Right cardiac atrium (tissue), 5 donors: Measurements from ENCODE around the gene MAP4. TPM values are rescaled to one million over a fixed set of nuclear protein-coding genes. Genes with fewer than 3 reads are reported as not detected.

Experiments
- ATAC-seq, 2 donors: fragments of 200-7000 bp; cut with Tn5 transposase; one replicate each; pipeline versions ENCODE4 v1.8.0 to v1.9.1; 2020; ENCODE audit warnings: moderate library complexity in 2 of 2, mild to moderate bottlenecking in 1 of 2
- DNase-seq, 3 donors: peaks; one replicate each; pipeline ENCODE4 v3.0.0-alpha.2; 2020
- H3K27ac ChIP-seq: one replicate; pipeline ENCODE4 v1.5.1; 2013; ENCODE audit warnings: mild to moderate bottlenecking, low read length, control low read depth, moderate library complexity
- H3K27me3 ChIP-seq: one replicate; pipeline ENCODE4 v1.6.1; 2013; ENCODE audit not compliant: control insufficient read depth, insufficient read depth
- H3K4me1 ChIP-seq: one replicate; pipeline ENCODE4 v1.6.1; 2013; ENCODE audit warnings: low read length; ENCODE audit not compliant: control insufficient read depth, insufficient read depth
- H3K4me3 ChIP-seq: one replicate; pipeline ENCODE4 v1.5.1; 2013; ENCODE audit warnings: low read length, control low read depth
- H3K9me3 ChIP-seq: one replicate; pipeline ENCODE4 v1.6.1; 2013; ENCODE audit warnings: low read length; ENCODE audit not compliant: control insufficient read depth
- WGBS: extraction: QIAGEN DNeasy Blood & Tissue Kit; methylation state at CpG from one replicate; pipeline ENCODE4 v1.1.7; 2013; 5-methylcytosine and 5-hydroxymethylcytosine counted together
- intact Hi-C, 4 donors: fragments of 100-400 bp; cut with DNase I; formaldehyde crosslinking; loops; one replicate each; pipeline versions ENCODE4 v1.11.0 to v1.14.0; 2022 to 2023
- polyA plus RNA-seq: library from polyadenylated mRNA; stranded (reverse); fragments of 200-250 nt; gene quantifications from one replicate; pipeline ENCODE4 v1.2.3, GENCODE V29; 2013
- total RNA-seq, 4 donors: library from RNA; stranded (reverse); fragmentation: NEBNext Ultra II Directional; extraction: Animal tissue kit (Norgen Biotek cat#: 25700); gene quantifications; one replicate each; pipeline ENCODE4 v1.2.1, GENCODE V29; 2021
- donor health status: healthy with polysubstance abuse.
- donor health status: DM: no; HTN: yes; CAD: no.
- donor health status: DM: no; HTN: no; CAD: no.
- donor health status: DM: no; HTN: yes; CAD: no; lungs with severe emphysema.
- donor health status: DM: yes; HTN: yes; CAD: no.

MAP4 gene
- total and polyA plus RNA-seq, 5 donors, result 267 to 557 (median 448) TPM

- Histone ChIP-seq H3K4me3 (no peak overlapping the region), H3K4me1 (no peaks in the 10 kb centered on the region), H3K27ac (no peak overlapping the region), H3K9me3 (no peaks in the 10 kb centered on the region), H3K27me3 (no peaks in the 10 kb centered on the region)
- 93% methylated on average over 3 of the region's 3 CpGs for WGBS
- intact Hi-C loops, result no loop called here
- DNase-seq, result no peak
- ATAC-seq, result no peak
Measured at GRCh38 chr3:47971081-47971480, 45.1 kb downstream of the MAP4 start.

GRCh38 chr3:47964740-47965139, 51.5 kb downstream of the MAP4 start:
- ATAC-seq (no peak), DNase-seq (no peak)
- Histone ChIP-seq H3K4me3 (no peak overlapping the region), H3K27me3 (no peaks in the 10 kb centered on the region), H3K4me1 (peaks cover 5% of the 10 kb centered on the region), H3K9me3 (no peaks in the 10 kb centered on the region), H3K27ac (no peak overlapping the region)
- WGBS, result 97% methylated on average over 4 of the region's 4 CpGs
- intact Hi-C loops, result no loop called here

- DNase-seq (no peak), ATAC-seq (peak; percentile 23 to 30)
- Histone ChIP-seq H3K4me1 (peaks cover 6% of the 10 kb centered on the region), H3K9me3 (no peaks in the 10 kb centered on the region), H3K4me3 (no peak overlapping the region), H3K27ac (no peak overlapping the region), H3K27me3 (no peaks in the 10 kb centered on the region)
- WGBS, result 69% methylated on average over 5 of the region's 5 CpGs
- intact Hi-C loops, result no loop called here
Measured at GRCh38 chr3:47961815-47962606, 54.2 kb downstream of the MAP4 start.

- intact Hi-C loops, result no loop called here
- H3K4me3 ChIP-seq, result no peak overlapping the region
- 94% methylated on average over 1 of the region's 1 CpG for WGBS
- ATAC-seq (peak in 1 of 2 donors; percentile 21), DNase-seq (no peak)
- no peaks in the 10 kb centered on the region for H3K9me3 ChIP-seq
- peaks cover 13% of the 10 kb centered on the region for H3K4me1 ChIP-seq
- no peaks in the 10 kb centered on the region for H3K27me3 ChIP-seq
- H3K27ac ChIP-seq, result no peak overlapping the region
Measured at GRCh38 chr3:47961036-47961435, 55.2 kb downstream of the MAP4 start.

- Histone ChIP-seq H3K27me3 (no peaks in the 10 kb centered on the region), H3K4me1 (peaks cover 13% of the 10 kb centered on the region), H3K9me3 (no peaks in the 10 kb centered on the region), H3K4me3 (no peak overlapping the region), H3K27ac (no peak overlapping the region)
- DNase-seq (no peak), ATAC-seq (no peak)
- WGBS, result 41% methylated on average over 1 of the region's 1 CpG
- intact Hi-C loops, result no loop called here
Measured at GRCh38 chr3:47956521-47956920, 59.7 kb downstream of the MAP4 start.

GRCh38 chr3:47954567-47954966, 61.6 kb downstream of the MAP4 start:
- no peak for DNase-seq

GRCh38 chr3:47950453-47951169, 65.6 kb downstream of the MAP4 start:
- ATAC-seq (no peak), DNase-seq (no peak)
- H3K4me3 ChIP-seq, result no peak overlapping the region
- intact Hi-C loops, result no loop called here
- 86% methylated on average over 5 of the region's 5 CpGs for WGBS
- peaks cover 3% of the 10 kb centered on the region for H3K4me1 ChIP-seq
- H3K27me3 ChIP-seq, result no peaks in the 10 kb centered on the region
- no peak overlapping the region for H3K27ac ChIP-seq
- H3K9me3 ChIP-seq, result no peaks in the 10 kb centered on the region

More at GRCh38 chr3:47954567-47954966, 61.6 kb downstream of the MAP4 start:
- WGBS, result 18% methylated on average over 1 of the region's 1 CpG
- Histone ChIP-seq H3K4me3 (no peak overlapping the region), H3K4me1 (peaks cover 11% of the 10 kb centered on the region), H3K27ac (no peak overlapping the region), H3K27me3 (no peaks in the 10 kb centered on the region), H3K9me3 (no peaks in the 10 kb centered on the region)
- peak; percentile 61 to 77 for ATAC-seq
- intact Hi-C loops, result no loop called here

GRCh38 chr3:47949979-47950378, 66.2 kb downstream of the MAP4 start:
- Histone ChIP-seq H3K9me3 (no peaks in the 10 kb centered on the region), H3K27me3 (no peaks in the 10 kb centered on the region), H3K27ac (no peak overlapping the region), H3K4me3 (no peak overlapping the region), H3K4me1 (peaks cover 3% of the 10 kb centered on the region)
- WGBS, result 94% methylated on average over 3 of the region's 3 CpGs
- intact Hi-C loops, result no loop called here
- no peak for ATAC-seq
- DNase-seq, result no peak

- no peaks in the 10 kb centered on the region for H3K4me1 ChIP-seq
- DNase-seq (no peak), ATAC-seq (no peak)
- H3K4me3 ChIP-seq, result no peak overlapping the region
- WGBS, result 96% methylated on average over 1 of the region's 1 CpG
- H3K27ac ChIP-seq, result no peak overlapping the region
- intact Hi-C loops, result no loop called here
- no peaks in the 10 kb centered on the region for H3K27me3 ChIP-seq
- no peaks in the 10 kb centered on the region for H3K9me3 ChIP-seq
Measured at GRCh38 chr3:47940232-47940631, 76.0 kb downstream of the MAP4 start.

- H3K4me3 ChIP-seq, result no peak overlapping the region
- intact Hi-C loops, result no loop called here
- H3K27ac ChIP-seq, result no peak overlapping the region
- ATAC-seq (no peak), DNase-seq (no peak)
- no peaks in the 10 kb centered on the region for H3K9me3 ChIP-seq
- WGBS, result 82% methylated on average over 5 of the region's 5 CpGs
- no peaks in the 10 kb centered on the region for H3K27me3 ChIP-seq
- no peaks in the 10 kb centered on the region for H3K4me1 ChIP-seq
Measured at GRCh38 chr3:47932421-47932820, 83.8 kb downstream of the MAP4 start.

GRCh38 chr3:47930979-47931378, 85.2 kb downstream of the MAP4 start:
- Histone ChIP-seq H3K27me3 (no peaks in the 10 kb centered on the region), H3K4me3 (no peak overlapping the region), H3K4me1 (no peaks in the 10 kb centered on the region), H3K9me3 (no peaks in the 10 kb centered on the region), H3K27ac (no peak overlapping the region)
- WGBS, result 91% methylated on average over 4 of the region's 4 CpGs
- DNase-seq (no peak), ATAC-seq (no peak)
- intact Hi-C loops, result no loop called here
